HEK293T (cell line): ENCODE measurements around the gene TMEM50B.
A peak's percentile ranks its signal among the peaks of the same experiment; 100 is the strongest.

Source experiments
- CTCF ChIA-PET: fragments of 350-600 bp; formaldehyde crosslinking; extraction: SDS; loops from one replicate; lab custom pipeline; 2021; ENCODE audit warnings: antibody characterized with exemption, inconsistent platforms; lab: Yijun Ruan, JAX
- POLR2A ChIA-PET: fragments of 350-600 bp; formaldehyde crosslinking; extraction: SDS; loops from one replicate; lab custom pipeline; 2020; ENCODE audit warnings: antibody characterized with exemption, inconsistent platforms; lab: Yijun Ruan, JAX
- DNase-seq: peaks from one replicate; pipeline ENCODE4 v3.0.0; 2012; ENCODE audit warnings: mixed read lengths; ENCODE audit errors: extremely low spot score
- ARNT ChIP-seq: fragments of 450-650 bp; IDR thresholded peaks from 2 replicates; pipeline ENCODE4 v1.6.1; 2017; ENCODE audit warnings: mild to moderate bottlenecking
- BHLHE40 ChIP-seq: fragments of 450-650 bp; IDR thresholded peaks from 2 replicates; pipeline ENCODE4 v1.6.1; 2016; ENCODE audit warnings: mild to moderate bottlenecking, moderate library complexity, borderline replicate concordance
- CTBP1 ChIP-seq: fragments of 450-650 bp; IDR thresholded peaks from 2 replicates; pipeline ENCODE4 v1.6.1; 2016; ENCODE audit warnings: borderline replicate concordance
- ELF4 ChIP-seq: fragments of 450-650 bp; IDR thresholded peaks from 2 replicates; pipeline ENCODE4 v1.6.1; 2017; ENCODE audit warnings: antibody characterized with exemption
- FOXA1 ChIP-seq: fragments of 450-650 bp; IDR thresholded peaks from 2 replicates; pipeline ENCODE4 v1.6.1; 2016; ENCODE audit warnings: mild to moderate bottlenecking
- FOXK2 ChIP-seq: fragments of 450-650 bp; IDR thresholded peaks from 2 replicates; pipeline ENCODE4 v1.6.1; 2016; ENCODE audit warnings: mild to moderate bottlenecking
- FOXM1 ChIP-seq: fragments of 450-650 bp; IDR thresholded peaks from 2 replicates; pipeline ENCODE4 v1.6.1; 2017; ENCODE audit warnings: mild to moderate bottlenecking, borderline replicate concordance
- HDGF ChIP-seq: fragments of 450-650 bp; IDR thresholded peaks from 2 replicates; pipeline ENCODE4 v1.6.1; 2017; ENCODE audit warnings: antibody characterized with exemption, borderline replicate concordance
- L3MBTL2 ChIP-seq: fragments of 450-650 bp; conservative IDR thresholded peaks from 2 replicates; pipeline ENCODE4 v1.6.1; 2016; ENCODE audit warnings: mild to moderate bottlenecking
- LEF1 ChIP-seq: fragments of 450-650 bp; IDR thresholded peaks from 2 replicates; pipeline ENCODE4 v1.6.1; 2017; ENCODE audit warnings: mild to moderate bottlenecking, borderline replicate concordance
- NFRKB ChIP-seq: fragments of 450-650 bp; IDR thresholded peaks from 2 replicates; pipeline ENCODE4 v1.6.1; 2016; ENCODE audit warnings: mild to moderate bottlenecking, moderate library complexity
- SP1 ChIP-seq: fragments of 450-650 bp; IDR thresholded peaks from 2 replicates; pipeline ENCODE4 v1.6.1; 2017
- SUZ12 ChIP-seq: fragments of 450-650 bp; IDR thresholded peaks from 2 replicates; pipeline ENCODE4 v1.6.1; 2016; ENCODE audit warnings: mild to moderate bottlenecking
- TARDBP ChIP-seq: fragments of 450-650 bp; IDR thresholded peaks from 2 replicates; pipeline ENCODE4 v1.6.1; 2016
- ZNF384 ChIP-seq: fragments of 450-650 bp; IDR thresholded peaks from 2 replicates; pipeline ENCODE4 v1.6.1; 2016
- TF ChIP-seq, protein P1 (sequence below): fragments of 450-650 bp; IDR thresholded peaks from 2 replicates; pipeline ENCODE4 v1.6.1; 2016

Gene TMEM50B

DNA sequence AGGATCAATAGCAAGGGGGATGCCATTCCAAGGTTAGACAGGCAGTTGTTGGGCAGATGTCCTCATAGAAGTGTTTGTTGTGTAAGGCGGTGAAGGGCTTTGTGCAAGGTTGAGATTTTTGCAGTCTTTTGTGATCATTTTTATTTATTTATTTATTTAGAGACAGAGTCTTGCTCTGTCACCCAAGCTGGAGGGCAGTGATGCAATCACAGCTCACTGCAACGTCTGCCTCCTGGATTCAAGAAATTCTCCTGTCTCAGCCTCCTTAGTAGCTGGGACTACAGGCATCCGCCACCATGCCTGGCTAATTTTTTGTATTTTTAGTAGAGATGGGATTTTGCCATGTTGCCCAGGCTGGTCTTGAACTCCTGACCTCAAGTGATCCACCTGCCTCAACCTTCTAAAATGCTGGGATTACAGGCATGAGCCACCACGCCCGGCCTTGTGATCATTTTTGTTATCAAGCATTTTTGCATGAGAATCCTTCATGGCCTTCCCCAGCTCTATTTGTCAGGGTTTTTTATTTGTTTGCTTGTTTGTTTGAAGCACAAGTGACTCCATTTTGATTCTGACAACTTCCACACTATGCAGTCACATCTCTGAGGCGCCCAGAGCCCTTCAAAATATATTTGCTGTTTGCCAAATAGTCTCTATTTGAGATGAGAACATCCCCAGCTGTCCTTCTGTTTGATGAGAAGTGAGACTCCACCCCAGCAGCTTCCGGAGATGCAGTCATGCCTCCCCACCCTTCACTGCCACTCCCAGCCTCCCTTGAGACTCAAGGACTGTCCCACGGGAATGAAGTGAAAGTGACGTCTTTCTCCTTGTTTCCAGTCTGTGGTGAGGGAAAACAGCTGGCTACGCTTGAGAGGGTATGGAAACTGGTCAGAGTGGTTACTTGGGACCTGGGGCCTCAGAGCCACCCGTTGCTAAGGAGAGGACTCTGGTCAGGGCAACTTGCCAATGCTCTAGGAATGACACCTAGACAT, 38.0 kb downstream of the TMEM50B start:
- ChIA-PET POLR2A (no interaction called here), CTCF (no interaction called here)
- TF ChIP-seq LEF1 (no peak), FOXM1 (0 out of 2 replicates have a peak, but pooled peaks have one; percentile 14), HDGF (no peak), SP1 (no peak), TARDBP (no peak)
- DNase-seq: no peak

GRCh38 chr21:33437140-33437539, 42.6 kb downstream of the TMEM50B start:
- no peak for DNase-seq
- CTCF ChIA-PET: no interaction called here
- TF ChIP-seq, protein P1, sequence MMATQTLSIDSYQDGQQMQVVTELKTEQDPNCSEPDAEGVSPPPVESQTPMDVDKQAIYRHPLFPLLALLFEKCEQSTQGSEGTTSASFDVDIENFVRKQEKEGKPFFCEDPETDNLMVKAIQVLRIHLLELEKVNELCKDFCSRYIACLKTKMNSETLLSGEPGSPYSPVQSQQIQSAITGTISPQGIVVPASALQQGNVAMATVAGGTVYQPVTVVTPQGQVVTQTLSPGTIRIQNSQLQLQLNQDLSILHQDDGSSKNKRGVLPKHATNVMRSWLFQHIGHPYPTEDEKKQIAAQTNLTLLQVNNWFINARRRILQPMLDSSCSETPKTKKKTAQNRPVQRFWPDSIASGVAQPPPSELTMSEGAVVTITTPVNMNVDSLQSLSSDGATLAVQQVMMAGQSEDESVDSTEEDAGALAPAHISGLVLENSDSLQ: no peak
- TF ChIP-seq LEF1 (no peak), HDGF (no peak), ELF4 (no peak), ARNT (no peak), NFRKB (no peak), ZNF384 (no peak), BHLHE40 (no peak), CTBP1 (no peak), FOXM1 (no peak), FOXA1 (no peak), SUZ12 (no peak), SP1 (no peak), TARDBP (no peak)
- POLR2A ChIA-PET: no interaction called here

- DNase-seq: no peak
- CTCF ChIA-PET: no interaction called here
- POLR2A ChIA-PET: no interaction called here
- TF ChIP-seq FOXM1 (no peak), LEF1 (no peak), BHLHE40 (no peak), SP1 (no peak), SUZ12 (no peak), ZNF384 (no peak)
These were observed 44.9 kb downstream of the TMEM50B start for GRCh38 chr21:33434770-33435360.

GRCh38 chr21:33433425-33434114, 46.2 kb downstream of the TMEM50B start:
- CTCF ChIA-PET: interaction anchor here (0.6 kb wide), 1 partner anchor 72 kb away, joined by 3 read pairs; no protein-coding TSS in a partner anchor
- TF ChIP-seq CTBP1: no peak
- TF ChIP-seq HDGF: no peak
- TF ChIP-seq TARDBP: no peak
- no peak for TF ChIP-seq BHLHE40
- TF ChIP-seq, protein P1: no peak
- TF ChIP-seq NFRKB: no peak
- no peak for TF ChIP-seq ARNT
- TF ChIP-seq ZNF384: no peak
- no peak for TF ChIP-seq ELF4
- TF ChIP-seq SUZ12: no peak
- TF ChIP-seq L3MBTL2: no peak
- no peak for TF ChIP-seq LEF1
- no peak for TF ChIP-seq FOXM1
- no peak for TF ChIP-seq FOXA1
- no peak for TF ChIP-seq FOXK2
- no peak for TF ChIP-seq SP1
- DNase-seq: no peak
- POLR2A ChIA-PET: no interaction called here

DNA sequence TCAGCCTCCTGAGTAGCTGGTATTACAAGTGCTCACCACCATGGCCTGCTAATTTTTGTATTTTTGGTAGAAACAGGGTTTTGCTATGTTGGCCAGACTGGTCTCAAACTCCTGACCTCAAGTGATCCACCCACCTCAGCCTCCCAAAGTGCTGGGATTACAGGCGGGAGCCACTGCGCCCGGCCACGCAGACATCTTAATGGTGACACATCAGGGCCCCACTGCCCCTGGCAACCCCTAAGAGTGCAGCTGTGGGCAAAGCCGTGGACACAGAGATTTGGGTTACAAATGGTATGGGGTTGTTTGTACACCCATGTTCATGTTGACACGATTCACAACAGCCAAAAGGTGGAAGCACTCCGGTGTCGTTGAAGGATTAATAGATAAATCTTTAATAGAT, 46.8 kb downstream of the TMEM50B start:
- no peak for DNase-seq
- TF ChIP-seq HDGF (no peak), CTBP1 (no peak), TARDBP (no peak), ARNT (no peak), ELF4 (no peak), ZNF384 (no peak)
- CTCF ChIA-PET: interaction anchor here (0.6 kb wide), 1 partner anchor 72 kb away, joined by 3 read pairs; no protein-coding TSS in a partner anchor
- POLR2A ChIA-PET: no interaction called here

DNA sequence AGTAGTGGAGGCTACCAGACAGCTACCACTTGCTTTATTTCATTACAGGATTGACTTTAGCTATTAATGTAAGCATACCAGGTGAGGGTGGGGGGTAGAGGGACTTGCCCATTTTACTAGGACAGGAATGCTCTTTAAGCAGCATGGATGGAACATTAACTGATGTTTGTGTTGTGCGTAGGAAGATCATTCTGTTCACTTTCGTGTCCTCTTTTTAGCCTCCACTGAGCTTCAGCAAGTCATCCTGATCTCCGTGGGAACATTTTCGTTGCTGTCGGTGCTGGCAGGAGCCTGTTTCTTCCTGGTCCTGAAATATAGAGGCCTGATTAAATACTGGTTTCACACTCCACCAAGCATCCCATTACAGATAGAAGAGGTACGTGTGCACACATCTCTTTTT, 47.3 kb downstream of the TMEM50B start:
- ChIA-PET POLR2A (no interaction called here), CTCF (interaction anchor here (0.6 kb wide), 1 partner anchor 71 kb away, joined by 3 read pairs; no protein-coding TSS in a partner anchor)
- no peak for DNase-seq
- TF ChIP-seq BHLHE40 (no peak), HDGF (no peak), ARNT (no peak), LEF1 (no peak), SP1 (no peak), SUZ12 (no peak), FOXA1 (no peak), ELF4 (no peak), FOXK2 (no peak)
